ENCODE data around the gene DYNC2H1.

DYNC2H1 gene

DNA sequence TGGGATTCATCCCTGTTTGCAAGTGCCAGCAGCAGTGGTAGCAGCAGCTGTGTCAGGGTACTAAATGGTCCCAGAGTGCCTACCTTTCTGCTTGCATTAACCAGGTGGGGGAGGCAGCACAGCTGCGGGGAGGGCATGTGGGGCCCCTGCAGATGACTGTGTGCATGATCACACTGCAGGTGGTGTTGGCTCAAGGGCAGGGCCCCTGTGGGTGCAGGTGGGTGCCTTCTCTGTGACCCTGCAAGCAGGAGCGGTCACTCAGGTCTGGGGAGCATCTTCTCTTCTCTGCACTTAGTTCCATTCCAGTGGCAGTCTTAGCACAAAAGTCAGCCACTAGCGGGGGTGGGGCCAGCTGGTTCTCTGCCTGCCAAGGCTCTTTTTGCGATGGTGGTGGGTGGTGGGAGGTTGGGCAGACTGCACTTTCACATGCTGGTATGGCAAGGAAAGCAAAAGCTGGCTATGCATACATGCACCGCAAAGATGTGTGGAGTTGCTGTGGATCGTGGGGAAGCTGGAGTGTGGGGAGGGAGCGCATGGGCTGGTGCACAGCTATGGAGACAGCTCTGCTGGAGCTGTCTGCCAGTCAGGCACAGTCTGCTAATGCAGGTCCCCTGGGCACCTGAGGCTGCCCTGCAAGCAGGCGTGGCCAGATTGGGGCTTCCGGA, 157.1 kb downstream of the DYNC2H1 start:
- no peak for DNase-seq (ENCODE audit: low read depth, low spot score)
- no peak overlapping the region for H3K4me3 ChIP-seq (ENCODE audit: low read length)

DNA sequence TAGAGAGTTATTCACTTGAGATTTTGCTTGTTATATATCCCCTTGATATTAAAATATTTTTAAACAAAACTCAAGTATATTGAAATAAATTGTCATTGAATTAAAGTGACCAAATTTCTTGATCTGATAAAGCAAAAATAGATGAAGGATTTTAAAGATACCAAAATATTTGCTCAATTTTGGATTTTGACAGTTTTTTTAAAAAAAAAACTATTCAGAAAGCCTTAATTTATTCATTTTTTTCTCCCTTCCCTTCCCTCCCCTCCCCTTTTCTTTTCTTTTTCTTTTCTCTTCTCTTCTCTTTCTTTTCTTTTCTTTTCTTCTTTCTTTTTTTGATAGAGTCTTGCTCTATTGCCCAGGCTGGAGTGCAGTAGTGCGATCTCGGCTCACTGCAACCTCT, 163.7 kb downstream of the DYNC2H1 start:
- no peak overlapping the region for H3K4me3 ChIP-seq (ENCODE audit: low read length)
- DNase-seq (ENCODE audit: low read depth, low spot score) = no peak

DNA sequence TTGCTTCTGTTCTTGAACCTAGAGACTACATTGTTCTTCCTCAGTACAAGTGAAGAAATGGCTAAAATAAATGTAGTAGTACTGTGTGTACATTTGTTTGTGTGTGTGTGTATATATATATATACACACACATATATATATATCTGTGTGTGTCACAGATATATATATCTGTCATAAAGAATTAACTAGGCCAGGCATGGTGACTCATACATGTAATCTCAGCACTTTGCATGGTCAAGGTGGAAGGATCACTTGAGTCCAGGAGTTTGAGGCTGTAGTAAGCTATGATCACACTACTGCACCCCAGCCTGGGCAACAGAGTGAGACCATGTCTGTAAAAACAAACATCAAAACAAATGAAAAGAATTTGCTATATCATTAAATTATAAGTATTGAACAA, 164.8 kb downstream of the DYNC2H1 start:
- H3K4me3 ChIP-seq (ENCODE audit: low read length) = no peak overlapping the region
- DNase-seq (ENCODE audit: low read depth, low spot score) = no peak

DNA sequence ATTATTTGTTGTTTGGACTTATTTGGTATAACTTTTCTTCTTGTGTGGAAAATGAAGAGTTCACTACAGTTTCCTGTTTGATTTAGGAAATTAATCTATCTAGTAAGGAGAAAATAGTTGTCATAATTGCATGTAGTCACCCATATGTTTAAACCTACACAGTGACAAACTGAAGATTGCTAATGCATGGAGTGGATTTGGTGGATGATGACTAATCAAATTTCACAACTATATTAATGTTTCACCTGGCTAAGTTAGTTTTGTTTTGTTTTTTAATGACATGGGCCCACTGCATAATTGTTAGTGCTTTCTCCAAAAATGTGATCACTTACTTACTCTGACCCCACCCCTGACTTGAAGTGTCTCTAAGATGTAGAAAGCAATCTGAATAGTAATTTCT, 170.6 kb downstream of the DYNC2H1 start:
- no peak for DNase-seq (ENCODE audit: low read depth, low spot score)
- no peak overlapping the region for H3K4me3 ChIP-seq (ENCODE audit: low read length)

DNA sequence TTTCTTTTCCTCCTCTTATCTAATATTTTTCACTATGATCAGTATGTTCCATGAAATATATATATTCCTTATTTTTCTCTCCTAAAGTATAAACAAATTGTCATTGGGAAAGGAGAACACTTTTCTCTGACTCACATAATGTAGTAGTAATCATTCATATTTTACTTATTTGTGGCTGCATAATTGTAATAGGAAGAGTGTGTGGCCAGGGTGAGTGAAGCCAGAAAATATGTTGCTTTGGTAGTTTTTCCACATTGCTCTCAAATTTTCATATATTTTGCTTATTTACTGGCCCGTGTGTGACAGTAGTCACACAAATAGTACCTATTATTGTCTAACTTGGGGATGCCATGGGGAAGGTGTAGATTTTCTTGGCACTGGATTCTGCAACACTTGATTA, 172.1 kb downstream of the DYNC2H1 start:
- H3K4me3 ChIP-seq (ENCODE audit: low read length) = no peak overlapping the region
- DNase-seq (ENCODE audit: low read depth, low spot score) = no peak

DNA sequence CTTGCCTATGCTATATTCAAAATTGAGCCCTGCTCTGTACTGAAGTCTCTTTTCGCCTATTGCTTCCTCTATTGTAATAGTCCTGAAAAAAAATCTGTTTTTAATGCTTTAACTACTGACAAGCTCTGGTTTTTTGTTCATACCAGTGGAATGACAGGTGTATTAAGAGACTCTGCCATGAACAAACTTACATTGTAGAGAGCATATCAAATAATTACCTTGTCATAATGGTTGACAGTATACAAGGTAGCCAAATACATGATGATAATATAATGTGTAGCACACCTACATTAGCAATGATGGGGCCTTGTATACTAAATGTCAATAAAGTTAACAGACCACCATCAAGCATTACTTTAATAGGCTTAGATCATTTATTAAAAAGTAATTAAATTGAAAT, 175.0 kb downstream of the DYNC2H1 start:
- no peak for DNase-seq (ENCODE audit: low read depth, low spot score)
- H3K4me3 ChIP-seq (ENCODE audit: low read length) = no peak overlapping the region

DNA sequence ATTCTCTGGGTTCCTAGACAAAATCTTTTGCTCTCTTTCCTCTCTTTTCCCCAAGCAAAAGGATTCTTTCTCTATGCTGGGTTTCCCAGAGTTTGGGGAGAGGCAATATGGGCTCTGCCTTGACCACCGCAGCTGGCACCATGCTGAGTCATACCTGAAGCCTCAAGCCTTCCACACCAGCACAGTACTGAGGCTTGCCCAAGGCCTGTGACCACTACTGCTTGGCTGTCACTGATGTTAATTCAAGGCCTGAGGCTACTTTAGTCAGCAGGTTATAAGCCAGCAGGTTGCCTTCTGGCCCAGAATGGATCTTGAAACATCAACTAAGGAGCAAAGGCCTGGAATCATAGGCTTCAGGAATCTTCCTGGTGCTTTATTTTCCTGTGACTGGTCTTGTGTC, 185.3 kb downstream of the DYNC2H1 start:
- no peak overlapping the region for H3K4me3 ChIP-seq (ENCODE audit: low read length)
- DNase-seq (ENCODE audit: low read depth, low spot score) = no peak

DNA sequence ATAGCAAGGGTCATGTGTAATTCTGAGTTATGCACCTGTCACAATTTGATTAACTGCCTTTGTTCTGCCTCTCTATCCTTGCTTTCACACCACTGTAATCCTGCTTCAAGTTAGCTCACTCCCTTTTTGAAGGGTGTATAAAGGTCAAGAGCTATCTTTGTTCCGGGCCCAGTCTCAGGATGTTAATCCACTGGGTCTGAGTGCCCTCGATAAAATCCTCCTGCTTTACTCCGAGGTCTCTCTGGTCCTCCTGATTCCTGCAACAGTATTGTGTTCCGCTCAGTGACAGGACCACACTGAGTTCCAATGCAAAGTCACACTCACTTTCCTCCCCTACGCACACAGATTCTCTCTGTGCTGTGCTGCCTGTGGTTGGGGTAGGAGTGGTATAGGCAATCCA, 186.5 kb downstream of the DYNC2H1 start:
- no peak overlapping the region for H3K4me3 ChIP-seq (ENCODE audit: low read length)
- DNase-seq (ENCODE audit: low read depth, low spot score) = no peak

DNA sequence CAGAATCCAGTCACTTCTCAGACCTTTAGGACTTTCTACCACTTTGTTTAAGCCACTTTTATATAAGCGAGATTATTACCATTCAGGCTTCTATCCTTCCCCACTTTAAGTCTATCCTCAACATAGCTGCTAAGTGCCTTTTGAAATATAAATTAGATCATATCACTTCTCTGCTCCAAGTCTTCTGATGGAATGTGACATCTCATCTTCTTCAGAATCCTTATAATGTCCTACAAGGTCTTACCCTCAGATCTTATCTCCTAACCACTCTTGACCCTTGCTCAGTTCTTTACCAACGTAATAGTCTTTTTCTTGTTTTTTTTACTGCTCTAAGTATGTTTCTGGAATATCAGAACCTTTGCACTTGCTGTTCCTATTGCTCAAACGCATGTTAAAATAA, 188.7 kb downstream of the DYNC2H1 start:
- DNase-seq (ENCODE audit: low read depth, low spot score) = no peak
- no peak overlapping the region for H3K4me3 ChIP-seq (ENCODE audit: low read length)

DNA sequence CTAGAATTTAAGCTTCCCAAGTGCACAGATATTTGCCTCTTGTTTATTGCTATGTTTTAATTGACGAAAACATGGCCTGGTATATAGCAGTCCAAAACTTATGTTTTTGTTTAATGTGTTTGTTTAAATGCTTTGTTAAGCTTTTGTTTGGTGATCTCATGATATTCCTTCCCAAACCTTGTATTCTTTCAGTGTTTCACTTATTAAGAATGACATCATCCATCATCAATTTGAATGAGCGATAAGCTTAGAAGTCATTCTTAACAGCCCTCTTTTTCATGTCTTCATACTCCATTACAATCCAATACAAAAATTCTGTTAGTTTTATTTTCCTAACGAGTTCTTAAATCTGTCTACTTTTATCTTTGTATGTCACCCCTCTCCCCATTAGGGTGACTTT, 206.0 kb downstream of the DYNC2H1 start:
- no peak overlapping the region for H3K4me3 ChIP-seq (ENCODE audit: low read length)
- DNase-seq (ENCODE audit: low read depth, low spot score) = no peak

DNA sequence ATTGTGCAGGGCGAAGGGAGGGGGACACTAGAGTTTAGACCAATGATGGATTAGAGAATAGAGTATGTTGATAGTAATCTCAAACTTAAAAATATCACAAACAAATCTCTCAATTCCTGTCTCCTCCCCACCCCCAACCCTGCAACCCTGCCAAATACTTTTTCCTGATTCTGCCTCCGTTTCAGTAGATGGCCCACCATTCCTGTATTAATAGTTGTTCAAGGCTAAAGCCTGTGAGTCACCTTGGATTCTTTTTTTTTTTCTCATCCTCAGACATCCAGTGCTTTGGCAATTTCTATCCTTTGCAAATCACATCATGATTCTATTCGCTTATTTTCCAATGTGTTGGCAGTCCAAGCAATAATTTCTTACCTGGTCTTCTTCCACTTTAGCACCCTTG, 207.9 kb downstream of the DYNC2H1 start:
- H3K4me3 ChIP-seq (ENCODE audit: low read length) = no peak overlapping the region
- DNase-seq (ENCODE audit: low read depth, low spot score) = no peak

DNA sequence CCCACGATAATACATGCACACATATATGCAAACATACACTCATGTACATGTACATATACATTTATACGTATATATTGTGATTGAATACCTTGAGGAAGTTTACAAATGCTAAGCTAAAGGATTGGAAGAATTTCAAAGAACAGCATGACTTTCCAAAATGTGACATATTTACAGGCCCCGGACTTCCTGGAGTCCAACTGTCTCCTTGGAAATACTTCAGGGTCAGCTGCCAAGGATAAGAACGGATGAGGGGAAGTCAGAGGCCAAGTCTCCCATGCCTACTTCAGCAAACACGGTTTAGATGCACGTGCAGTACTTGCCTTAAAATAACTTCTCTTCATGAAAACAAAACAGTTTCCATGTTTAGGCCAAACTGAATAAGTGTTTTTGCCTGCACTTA, 213.6 kb downstream of the DYNC2H1 start:
- DNase-seq (ENCODE audit: low read depth, low spot score) = no peak

DNA sequence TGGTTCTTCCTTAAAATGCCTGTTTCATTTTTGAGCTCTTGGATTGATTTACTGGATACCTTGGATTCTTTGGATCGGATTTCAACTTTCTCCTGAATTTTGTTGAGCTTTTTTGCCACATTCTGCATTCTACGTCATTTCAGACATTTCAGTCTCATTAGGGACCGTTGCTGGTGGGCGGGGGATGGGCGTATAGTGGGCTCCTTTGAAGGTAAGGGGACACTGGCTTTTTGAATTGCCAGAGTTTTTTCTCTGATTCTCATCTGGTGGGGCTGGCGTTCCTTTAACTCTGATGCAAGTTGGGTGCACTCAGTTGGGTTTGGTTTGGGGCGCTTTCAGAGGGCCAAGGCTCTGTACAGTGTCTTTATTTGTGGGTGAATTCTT, 216.5 kb downstream of the DYNC2H1 start:
- no peak overlapping the region for H3K4me3 ChIP-seq (ENCODE audit: low read length)
- no peak for DNase-seq (ENCODE audit: low read depth, low spot score)

More for the DNA sequence above, 213.6 kb downstream of the DYNC2H1 start:
- no peak overlapping the region for H3K4me3 ChIP-seq (ENCODE audit: low read length)

DNA sequence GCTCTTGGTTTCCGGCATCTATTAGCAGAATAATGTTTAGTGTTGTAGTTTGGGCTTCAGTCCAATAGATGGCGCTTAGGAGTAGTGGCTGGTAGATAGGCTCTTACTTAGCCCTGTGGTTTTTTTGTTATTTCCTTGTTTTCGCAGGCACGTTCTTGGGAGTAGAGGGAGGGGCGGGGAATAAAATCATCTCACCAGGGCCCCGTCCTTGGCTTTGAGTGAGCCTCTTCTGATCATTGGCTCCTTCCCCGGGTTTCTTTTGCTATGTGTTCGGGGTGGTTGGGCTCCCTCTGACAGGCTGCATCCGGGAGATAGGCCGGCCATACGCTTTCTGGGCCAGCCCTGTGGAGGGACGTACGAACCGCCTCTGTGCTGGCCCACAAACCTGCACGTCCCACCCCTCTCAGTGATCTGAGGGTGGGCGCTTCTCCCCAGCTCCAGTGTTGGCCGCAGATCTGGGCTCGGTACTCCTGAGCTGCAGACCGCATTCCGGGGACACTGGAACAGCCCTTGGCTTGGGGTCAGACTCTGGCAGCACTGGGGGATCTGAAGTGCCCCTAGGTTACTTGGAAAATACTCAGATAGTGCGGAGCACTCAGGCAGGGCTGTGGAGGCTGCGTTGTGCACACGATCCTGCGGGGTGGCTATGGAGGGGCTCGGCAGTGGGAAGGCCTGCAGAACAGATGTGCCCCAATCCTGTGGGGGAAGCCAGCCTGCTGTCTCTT, 217.0 kb downstream of the DYNC2H1 start:
- DNase-seq (ENCODE audit: low read depth, low spot score) = peak; percentile 69
- no peak overlapping the region for H3K4me3 ChIP-seq (ENCODE audit: low read length)

DNA sequence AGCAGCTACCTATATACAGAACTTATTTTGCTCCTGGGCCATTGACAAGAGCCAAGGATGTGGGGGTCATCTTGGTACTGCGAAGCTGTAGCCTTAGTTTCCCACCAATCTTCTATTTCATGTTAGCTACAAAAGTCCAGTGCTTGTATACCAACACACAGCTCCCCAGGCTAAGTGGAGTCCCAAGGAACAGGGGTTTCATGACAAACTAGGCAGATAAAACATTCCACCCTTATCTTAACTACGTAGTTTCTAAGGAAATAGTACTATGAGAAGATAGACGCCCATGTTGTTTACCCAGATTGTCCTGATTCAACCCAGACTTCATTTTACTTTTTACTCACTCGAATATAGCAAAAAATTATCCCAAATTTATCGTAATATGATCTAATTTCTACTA, 218.5 kb downstream of the DYNC2H1 start:
- H3K4me3 ChIP-seq (ENCODE audit: low read length) = no peak overlapping the region
- no peak for DNase-seq (ENCODE audit: low read depth, low spot score)

DNA sequence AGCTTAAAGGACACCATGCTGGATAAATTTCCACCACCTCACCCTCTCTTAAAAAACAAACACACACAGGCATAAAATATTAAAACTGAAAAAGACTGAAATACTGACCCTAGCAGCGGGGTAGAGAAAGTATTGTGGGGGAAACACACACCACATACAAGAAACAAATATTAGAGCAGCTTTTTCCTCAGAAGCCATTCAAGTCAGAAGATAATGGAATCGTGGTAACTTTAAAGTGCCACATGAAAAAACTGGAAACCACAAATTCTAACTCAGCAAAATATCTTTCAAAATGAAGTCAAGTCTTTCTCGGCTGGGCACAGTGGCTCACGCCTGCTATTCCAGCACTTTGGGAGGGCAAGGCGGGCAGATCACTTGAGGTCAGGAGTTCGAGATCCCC, 223.2 kb downstream of the DYNC2H1 start:
- no peak overlapping the region for H3K4me3 ChIP-seq (ENCODE audit: low read length)

DNA sequence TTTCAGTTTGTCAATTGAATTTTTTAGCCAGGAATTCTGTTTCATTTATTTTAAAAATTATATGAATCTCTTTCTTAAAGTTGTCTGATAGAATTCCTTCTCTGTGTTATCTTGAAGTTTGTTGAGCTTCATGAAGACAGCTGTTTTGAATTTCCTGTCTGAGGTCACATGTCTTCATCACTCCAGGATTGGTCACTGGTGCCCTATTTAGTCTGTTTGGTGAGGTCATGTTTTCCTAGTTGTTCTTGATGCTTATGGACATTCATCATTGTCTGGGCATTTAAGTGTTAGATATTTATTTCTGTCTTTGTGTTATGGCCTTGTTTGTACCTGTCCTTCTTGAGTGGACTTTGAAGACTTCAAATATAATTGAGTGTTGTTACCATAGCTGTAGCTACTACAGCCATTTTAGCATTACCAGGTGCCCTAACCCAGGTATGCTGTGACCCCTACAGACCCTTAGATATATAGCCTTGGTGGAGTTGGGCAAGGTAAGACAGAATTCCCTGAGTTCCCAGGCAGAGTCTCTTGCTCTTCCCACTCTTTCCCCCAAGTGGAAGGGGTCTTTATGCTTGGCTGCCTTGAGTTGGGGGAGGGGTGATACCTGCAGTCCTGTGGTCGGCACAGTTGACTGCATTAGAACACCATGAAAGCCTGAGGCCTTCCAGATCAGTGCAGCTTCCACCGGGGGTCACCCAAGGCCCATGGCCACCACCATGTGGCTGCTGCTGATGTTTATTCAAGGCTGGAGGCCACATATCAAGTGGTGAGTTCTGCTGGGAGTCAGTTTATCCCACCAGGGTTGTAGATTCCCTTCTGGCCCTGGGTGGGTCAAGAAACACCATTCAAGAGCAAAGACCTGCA, 229.6 kb downstream of the DYNC2H1 start:
- DNase-seq (ENCODE audit: low read depth, low spot score) = no peak
- H3K4me3 ChIP-seq (ENCODE audit: low read length) = no peak overlapping the region

More for the DNA sequence above, 223.2 kb downstream of the DYNC2H1 start:
- peak; percentile 66 for DNase-seq (ENCODE audit: low read depth, low spot score)

DNA sequence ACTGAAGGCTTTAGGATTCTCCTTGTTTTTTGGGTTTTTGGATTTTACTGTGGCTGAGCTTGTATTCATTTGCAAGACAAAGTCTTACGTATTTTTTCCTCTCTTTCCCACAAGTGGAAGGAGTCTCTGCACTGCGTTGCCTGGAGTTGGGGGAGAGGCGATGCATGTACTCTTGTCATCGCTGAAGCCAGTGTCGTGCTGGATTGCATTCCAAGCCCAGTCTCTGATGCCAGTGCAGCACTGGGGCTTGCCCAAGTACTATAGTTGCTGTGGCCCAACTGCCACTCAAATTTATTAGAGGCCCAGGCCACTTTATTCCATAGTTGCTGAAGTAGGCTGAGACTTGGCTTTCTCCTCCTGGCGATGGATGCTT, 230.2 kb downstream of the DYNC2H1 start:
- no peak overlapping the region for H3K4me3 ChIP-seq (ENCODE audit: low read length)
- DNase-seq (ENCODE audit: low read depth, low spot score) = no peak

DNA sequence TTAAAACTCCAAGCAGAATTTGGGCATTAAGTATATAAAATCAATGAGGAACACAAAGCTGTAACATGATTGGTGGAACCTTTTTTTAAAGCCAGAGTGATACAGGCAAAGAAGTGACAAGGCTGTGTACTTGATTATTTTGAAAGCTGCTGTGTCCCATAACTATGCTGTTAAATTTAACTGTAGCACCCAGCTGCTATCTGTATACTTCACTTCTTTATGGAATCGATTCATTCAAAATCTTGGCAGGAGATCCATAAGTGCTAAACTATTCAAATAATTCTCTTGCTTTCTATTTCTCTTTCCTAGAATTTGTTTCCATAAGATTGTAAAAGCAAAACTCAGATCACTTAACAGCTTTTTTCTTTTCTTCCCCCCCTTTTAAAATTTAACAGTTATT, 231.7 kb downstream of the DYNC2H1 start:
- DNase-seq (ENCODE audit: low read depth, low spot score) = no peak
- no peak overlapping the region for H3K4me3 ChIP-seq (ENCODE audit: low read length)

DNA sequence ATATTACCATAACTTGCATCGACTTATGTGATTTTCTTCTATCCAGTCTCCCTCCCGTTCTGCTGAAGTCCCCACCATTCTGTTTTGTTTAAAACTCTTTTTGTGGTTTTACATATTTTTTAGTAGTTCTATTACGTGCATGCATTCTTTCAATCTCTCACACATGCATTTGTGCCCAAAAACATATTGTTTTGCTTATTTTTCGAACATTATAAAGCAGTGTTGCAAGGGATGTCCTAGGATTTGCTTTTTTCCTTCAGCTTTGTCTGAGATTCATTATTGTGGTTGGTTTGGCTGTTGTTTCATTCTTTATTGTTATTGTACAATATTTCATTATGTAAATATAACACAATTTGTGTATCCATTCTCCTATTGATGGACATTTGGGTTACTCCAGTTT, 235.7 kb downstream of the DYNC2H1 start:
- H3K4me3 ChIP-seq (ENCODE audit: low read length) = no peak overlapping the region
- DNase-seq (ENCODE audit: low read depth, low spot score) = no peak

All from Jurkat, Clone E6-1 (cell line).